HCT116 (cell line): ENCODE data around the gene DLX3. TPM values are rescaled to one million over a fixed set of nuclear protein-coding genes. Genes with fewer than 3 reads are reported as not detected.

Experiments used
- ATAC-seq: fragments of 200-7000 bp; cut with Tn5 transposase; 2 replicates; pipeline ENCODE4 v1.9.1; 2020; ENCODE audit warnings: mild to moderate bottlenecking, moderate library complexity
- BruUV-seq: library from RNA; stranded (reverse); fragments of 400-500 nt; replicated peaks from 2 replicates; lab custom pipeline; 2021; lab: Mats Ljungman, UMichigan
- CTCF ChIA-PET: fragments of 300-600 bp; sonication (Branson Sonifier 250); formaldehyde crosslinking; loops from one replicate; lab custom pipeline; 2021; ENCODE audit warnings: antibody characterized with exemption; lab: Charles Lee
- POLR2A ChIA-PET: fragments of 300-600, 350-600 bp; sonication (Branson Sonifier 250); formaldehyde crosslinking; loops from one replicate; lab custom pipeline; 2021; ENCODE audit warnings: antibody characterized with exemption; lab: Charles Lee
- RAD21 ChIA-PET, 2 experiments: fragments of 300-600 bp; sonication (Branson Sonifier 250); formaldehyde crosslinking; loops; one replicate each; lab custom pipeline; 2023; ENCODE audit warnings: low total read pairs in 2 of 2; ENCODE audit not compliant: uncharacterized antibody in 2 of 2, unreplicated experiment in 2 of 2, low non-redundant PET in 1 of 2; lab: Charles Lee
- DNase-seq: peaks from one replicate; pipeline ENCODE4 v3.0.0-alpha.2; 2010; ENCODE audit warnings: low read depth, low spot score
- H2AFZ ChIP-seq: fragments of 200-600 bp; shearing (Covaris generic), sonication (generic); 2 replicates; pipeline ENCODE4 v1.6.1; 2017; ENCODE audit warnings: low read depth, mixed run types, mixed read lengths, antibody characterized with exemption, low read length; ENCODE audit not compliant: poor library complexity, severe bottlenecking
- H3K27ac ChIP-seq: 2 replicates; pipeline ENCODE4 v1.5.1; 2012; ENCODE audit warnings: low read depth, low read length
- H3K27me3 ChIP-seq: fragments of 200-600 bp; sonication (generic); 2 replicates; pipeline ENCODE4 v1.6.1; 2016; ENCODE audit warnings: mixed run types, low read length, mixed read lengths; ENCODE audit not compliant: insufficient read depth
- H3K36me3 ChIP-seq, 2 experiments: fragments of 200-500 bp in 1 of 2; fragments of 200-600 bp in 1 of 2; sonication (Bioruptor generic) in 1 of 2; sonication (generic) in 1 of 2; 2 replicates each; pipeline versions ENCODE4 v1.5.1 to v1.6.1; 2014 to 2016; ENCODE audit warnings: low read length in 2 of 2, inconsistent platforms in 1 of 2, mixed read lengths in 1 of 2, mixed run types in 1 of 2; ENCODE audit not compliant: insufficient read depth in 2 of 2, control insufficient read depth in 1 of 2
- H3K4me1 ChIP-seq, 2 experiments: fragments of 200-600 bp in 1 of 2; sonication (generic) in 1 of 2; 2 replicates each; pipeline versions ENCODE4 v1.5.1 to v1.6.1; 2012 to 2017; ENCODE audit warnings: low read length in 2 of 2, inconsistent platforms in 1 of 2, mild to moderate bottlenecking in 1 of 2, mixed read lengths in 1 of 2, mixed run types in 1 of 2, moderate library complexity in 1 of 2; ENCODE audit not compliant: insufficient read depth in 2 of 2, control insufficient read depth in 1 of 2
- H3K4me2 ChIP-seq: fragments of 200-600 bp; sonication (generic); 2 replicates; pipeline ENCODE4 v1.6.1; 2017; ENCODE audit warnings: mixed run types, low read length, mixed read lengths
- H3K4me3 ChIP-seq, 2 experiments: fragments of 200-600 bp in 1 of 2; sonication (generic) in 1 of 2; replicated peaks in 1 of 2; 2 replicates each; pipeline ENCODE4 v1.5.1; 2011 to 2016; ENCODE audit warnings: low read length in 2 of 2, control low read depth in 1 of 2, low read depth in 1 of 2, mild to moderate bottlenecking in 1 of 2, mixed read lengths in 1 of 2, mixed run types in 1 of 2
- H3K79me2 ChIP-seq: fragments of 200-600 bp; sonication (generic); 2 replicates; pipeline ENCODE4 v1.6.1; 2017; ENCODE audit warnings: mild to moderate bottlenecking, mixed run types, low read length, moderate library complexity, mixed read lengths; ENCODE audit not compliant: insufficient read depth
- H3K9ac ChIP-seq: fragments of 200-600 bp; sonication (generic); 2 replicates; pipeline ENCODE4 v1.6.1; 2016; ENCODE audit warnings: low read length, mixed read lengths
- H3K9me2 ChIP-seq: fragments of 200-600 bp; sonication (generic), shearing (Covaris generic); 2 replicates; pipeline ENCODE4 v1.6.1; 2017; ENCODE audit warnings: mixed run types, mild to moderate bottlenecking, moderate library complexity; ENCODE audit not compliant: insufficient read depth
- H3K9me3 ChIP-seq, 2 experiments: fragments of 200-500 bp in 1 of 2; fragments of 200-600 bp in 1 of 2; sonication (Bioruptor generic) in 1 of 2; sonication (generic) in 1 of 2; 2 replicates each; pipeline ENCODE4 v1.6.1; 2014 to 2017; ENCODE audit warnings: low read length in 2 of 2, mixed read lengths in 2 of 2, inconsistent platforms in 1 of 2, low read depth in 1 of 2, mild to moderate bottlenecking in 1 of 2, mixed run types in 1 of 2, moderate library complexity in 1 of 2; ENCODE audit not compliant: control insufficient read depth in 1 of 2, insufficient read depth in 1 of 2
- H4K20me1 ChIP-seq: fragments of 200-600 bp; sonication (generic), shearing (Covaris generic); 2 replicates; pipeline ENCODE4 v1.6.1; 2017; ENCODE audit warnings: mixed run types, mild to moderate bottlenecking, moderate library complexity; ENCODE audit not compliant: insufficient read depth
- CEBPB ChIP-seq: IDR thresholded peaks from 2 replicates; pipeline ENCODE4 v1.6.1; 2012; ENCODE audit warnings: low read depth
- EZH2 ChIP-seq: fragments of 200-600 bp; sonication (generic); IDR thresholded peaks from 2 replicates; pipeline ENCODE4 v1.6.1; 2017; ENCODE audit warnings: antibody characterized with exemption, mixed run types
- EZH2phosphoT487 ChIP-seq: fragments of 200-600 bp; IDR thresholded peaks from 2 replicates; pipeline ENCODE4 v1.6.1; 2018; ENCODE audit warnings: antibody characterized with exemption, borderline replicate concordance
- FOSL1 ChIP-seq: IDR thresholded peaks from 2 replicates; pipeline ENCODE4 v1.6.1; 2012; ENCODE audit warnings: low read depth
- JUND ChIP-seq: IDR thresholded peaks from 2 replicates; pipeline ENCODE4 v1.6.1; 2012
- POLR2A ChIP-seq: IDR thresholded peaks from 2 replicates; pipeline ENCODE4 v1.7.0; 2011; ENCODE audit warnings: borderline replicate concordance; ENCODE audit not compliant: insufficient read depth, insufficient read length; ENCODE audit errors: extremely low read depth
- POLR2AphosphoS5 ChIP-seq: IDR thresholded peaks from 2 replicates; pipeline ENCODE4 v1.6.1; 2011; ENCODE audit warnings: mild to moderate bottlenecking, low read depth, low read length, moderate library complexity
- SIN3A ChIP-seq: IDR thresholded peaks from 2 replicates; pipeline ENCODE4 v1.6.1; 2012; ENCODE audit warnings: low read depth
- SP1 ChIP-seq: IDR thresholded peaks from 2 replicates; pipeline ENCODE4 v1.6.1; 2012; ENCODE audit warnings: low read depth
- SRF ChIP-seq: IDR thresholded peaks from 2 replicates; pipeline ENCODE4 v1.6.1; 2012; ENCODE audit warnings: low read depth
- YY1 ChIP-seq: IDR thresholded peaks from 2 replicates; pipeline ENCODE4 v1.6.1; 2011; ENCODE audit warnings: low read length, low read depth, moderate library complexity, mild to moderate bottlenecking; ENCODE audit not compliant: insufficient replicate concordance; ENCODE audit errors: extremely low read depth
- ZFX ChIP-seq: fragments of 450-650 bp; IDR thresholded peaks from 2 replicates; pipeline ENCODE4 v1.6.1; 2017
- ZNF274 ChIP-seq: fragments of 200-500 bp; sonication (Bioruptor generic); IDR thresholded peaks from 2 replicates; pipeline ENCODE4 v1.6.1; 2014; ENCODE audit warnings: mild to moderate bottlenecking, low read depth, low read length, inconsistent platforms
- intact Hi-C: fragments of 100-400 bp; cut with micrococcal nuclease; formaldehyde crosslinking; loops from 2 replicates; pipeline ENCODE4 v1.10.0; 2022
- total RNA-seq: library from RNA; stranded (reverse); gene quantifications from one replicate; pipeline ENCODE4 v1.2.1, GENCODE V29; 2021; ENCODE audit not compliant: unreplicated experiment
- TF ChIP-seq, protein P1 (sequence below): IDR thresholded peaks from 2 replicates; pipeline ENCODE4 v1.6.1; 2011; ENCODE audit warnings: mild to moderate bottlenecking, low read length, moderate library complexity; ENCODE audit not compliant: insufficient replicate concordance; ENCODE audit errors: extremely low read depth
- TF ChIP-seq, protein P2 (sequence below): IDR thresholded peaks from 2 replicates; pipeline ENCODE4 v1.6.1; 2012
- TF ChIP-seq, protein P3 (sequence below), 3 experiments: fragments of 200-600 bp in 1 of 3; sonication (generic) in 1 of 3; IDR thresholded peaks in 2 of 3; conservative IDR thresholded peaks in 1 of 3; 2 replicates each; pipeline ENCODE4 v1.5.1; 2012 to 2017; ENCODE audit warnings: low read depth in 2 of 3, low read length in 2 of 3, antibody characterized with exemption in 1 of 3, borderline replicate concordance in 1 of 3, control low read depth in 1 of 3, mild to moderate bottlenecking in 1 of 3, mixed read lengths in 1 of 3, mixed run types in 1 of 3, moderate library complexity in 1 of 3; ENCODE audit not compliant: insufficient read depth in 1 of 3

DLX3 gene
- total RNA-seq, 1 experiment from 2014 or later = not detected

DNA sequence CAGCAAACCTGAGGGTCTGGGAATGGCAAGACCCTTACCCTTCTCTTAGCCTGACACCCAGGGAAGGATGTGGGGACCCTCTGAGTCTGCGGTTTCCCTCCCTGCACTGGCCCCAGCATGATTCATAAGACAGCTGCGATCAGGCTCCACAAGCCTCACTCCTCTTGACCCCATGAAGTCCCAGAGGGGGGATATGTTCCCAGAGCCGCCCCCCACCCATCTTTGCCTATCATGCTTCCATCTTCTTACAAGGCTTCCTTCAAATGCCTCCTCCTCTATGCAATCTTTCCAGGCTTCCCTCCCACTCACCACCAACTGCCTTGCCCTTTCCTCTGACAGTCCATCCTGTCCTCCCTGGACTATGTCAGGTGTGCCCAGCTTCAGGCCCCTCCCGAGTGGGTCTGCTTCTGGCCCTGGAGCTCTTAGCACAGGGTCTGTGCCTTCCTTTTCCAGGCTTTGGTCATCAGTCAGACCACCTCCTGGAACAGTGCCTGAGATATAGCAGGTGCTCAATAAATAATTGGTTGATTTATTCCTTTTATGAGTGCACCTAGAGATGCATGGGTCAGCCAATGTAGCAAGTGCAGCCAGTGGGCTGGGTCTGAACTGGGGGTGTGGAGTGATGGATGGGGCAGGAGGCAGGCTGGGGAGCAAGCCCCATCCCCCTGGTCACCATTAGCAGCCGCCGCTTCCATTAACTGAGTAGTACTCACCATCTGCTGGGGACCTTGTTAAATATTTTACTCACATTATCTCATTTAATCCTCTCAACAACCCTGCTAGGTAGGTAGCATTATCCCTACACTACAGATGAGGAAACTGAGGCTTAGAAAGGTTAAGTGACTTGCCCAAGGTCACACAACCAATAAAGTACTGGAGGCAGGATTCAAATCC lies 8.4 kb downstream of the DLX3 start:
- intact Hi-C loops = no loop called here
- H3K27me3 ChIP-seq = peaks cover 12% of the 10 kb centered on the region; the same call in 1 of the 2 replicates
- no peak overlapping the region for H3K4me2 ChIP-seq
- DNase-seq (no peak), ATAC-seq (no peak)
- no peak overlapping the region for H3K9ac ChIP-seq
- ChIA-PET CTCF (interaction anchor here (1.0 to 4.3 kb wide), 2 partner anchors 11 to 34 kb away, joined by 4 to 34 read pairs; no protein-coding TSS in a partner anchor), RAD21 (no interaction called here), POLR2A (no interaction called here)
- no peak for TF ChIP-seq EZH2phosphoT487
- no peak for TF ChIP-seq FOSL1
- no peak for TF ChIP-seq POLR2A
- no peak for TF ChIP-seq EZH2
- TF ChIP-seq, protein P1, sequence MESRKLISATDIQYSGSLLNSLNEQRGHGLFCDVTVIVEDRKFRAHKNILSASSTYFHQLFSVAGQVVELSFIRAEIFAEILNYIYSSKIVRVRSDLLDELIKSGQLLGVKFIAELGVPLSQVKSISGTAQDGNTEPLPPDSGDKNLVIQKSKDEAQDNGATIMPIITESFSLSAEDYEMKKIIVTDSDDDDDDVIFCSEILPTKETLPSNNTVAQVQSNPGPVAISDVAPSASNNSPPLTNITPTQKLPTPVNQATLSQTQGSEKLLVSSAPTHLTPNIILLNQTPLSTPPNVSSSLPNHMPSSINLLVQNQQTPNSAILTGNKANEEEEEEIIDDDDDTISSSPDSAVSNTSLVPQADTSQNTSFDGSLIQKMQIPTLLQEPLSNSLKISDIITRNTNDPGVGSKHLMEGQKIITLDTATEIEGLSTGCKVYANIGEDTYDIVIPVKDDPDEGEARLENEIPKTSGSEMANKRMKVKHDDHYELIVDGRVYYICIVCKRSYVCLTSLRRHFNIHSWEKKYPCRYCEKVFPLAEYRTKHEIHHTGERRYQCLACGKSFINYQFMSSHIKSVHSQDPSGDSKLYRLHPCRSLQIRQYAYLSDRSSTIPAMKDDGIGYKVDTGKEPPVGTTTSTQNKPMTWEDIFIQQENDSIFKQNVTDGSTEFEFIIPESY = no peak
- no peak for TF ChIP-seq SIN3A
- no peak for TF ChIP-seq SRF
- no peak for TF ChIP-seq POLR2AphosphoS5
- TF ChIP-seq CEBPB = no peak
- TF ChIP-seq SP1 = no peak
- no peak for TF ChIP-seq ZNF274
- no peak for TF ChIP-seq YY1
- TF ChIP-seq, protein P2, sequence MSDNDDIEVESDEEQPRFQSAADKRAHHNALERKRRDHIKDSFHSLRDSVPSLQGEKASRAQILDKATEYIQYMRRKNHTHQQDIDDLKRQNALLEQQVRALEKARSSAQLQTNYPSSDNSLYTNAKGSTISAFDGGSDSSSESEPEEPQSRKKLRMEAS = no peak
- TF ChIP-seq JUND = no peak
- TF ChIP-seq, protein P3, sequence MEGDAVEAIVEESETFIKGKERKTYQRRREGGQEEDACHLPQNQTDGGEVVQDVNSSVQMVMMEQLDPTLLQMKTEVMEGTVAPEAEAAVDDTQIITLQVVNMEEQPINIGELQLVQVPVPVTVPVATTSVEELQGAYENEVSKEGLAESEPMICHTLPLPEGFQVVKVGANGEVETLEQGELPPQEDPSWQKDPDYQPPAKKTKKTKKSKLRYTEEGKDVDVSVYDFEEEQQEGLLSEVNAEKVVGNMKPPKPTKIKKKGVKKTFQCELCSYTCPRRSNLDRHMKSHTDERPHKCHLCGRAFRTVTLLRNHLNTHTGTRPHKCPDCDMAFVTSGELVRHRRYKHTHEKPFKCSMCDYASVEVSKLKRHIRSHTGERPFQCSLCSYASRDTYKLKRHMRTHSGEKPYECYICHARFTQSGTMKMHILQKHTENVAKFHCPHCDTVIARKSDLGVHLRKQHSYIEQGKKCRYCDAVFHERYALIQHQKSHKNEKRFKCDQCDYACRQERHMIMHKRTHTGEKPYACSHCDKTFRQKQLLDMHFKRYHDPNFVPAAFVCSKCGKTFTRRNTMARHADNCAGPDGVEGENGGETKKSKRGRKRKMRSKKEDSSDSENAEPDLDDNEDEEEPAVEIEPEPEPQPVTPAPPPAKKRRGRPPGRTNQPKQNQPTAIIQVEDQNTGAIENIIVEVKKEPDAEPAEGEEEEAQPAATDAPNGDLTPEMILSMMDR (IDR thresholded peaks at IDR 0.05 in 2 of 3, conservative IDR thresholded peaks at IDR 0.05 in 1 of 3; ENCODE audit: borderline replicate concordance in 1 of 3, insufficient read depth in 1 of 3, low read depth in 2 of 3, low read length in 2 of 3) = no peak
- no peak for TF ChIP-seq ZFX
- no peak overlapping the region for H2AFZ ChIP-seq
- no peak overlapping the region for H3K4me3 ChIP-seq
- H3K9me2 ChIP-seq = no peaks in the 10 kb centered on the region
- BruUV-seq = no TSS peak
- no peak overlapping the region for H3K27ac ChIP-seq
- H3K79me2 ChIP-seq = no peaks in the 10 kb centered on the region
- no peaks in the 10 kb centered on the region for H3K9me3 ChIP-seq
- H3K36me3 ChIP-seq = no peaks in the 10 kb centered on the region
- H3K4me1 ChIP-seq = peaks cover 4 to 9% of the 10 kb centered on the region in 2 experiments; a peak in 2 of 4 replicates
- no peaks in the 10 kb centered on the region for H4K20me1 ChIP-seq
